IMR-90 (cell line): Measurements from ENCODE around the gene PRPF40B. TPM values are rescaled to one million over a fixed set of nuclear protein-coding genes. Genes with fewer than 3 reads are reported as not detected.

Source experiments
- MXI1 ChIP-seq: IDR thresholded peaks from 2 replicates; pipeline ENCODE4 v1.6.1; 2012; ENCODE audit warnings: low read depth, mild to moderate bottlenecking, low read length, moderate library complexity, borderline replicate concordance
- NFE2L2 ChIP-seq: fragments of 150-350 bp; IDR thresholded peaks from 2 replicates; pipeline ENCODE4 v1.6.1; 2016; ENCODE audit warnings: low read depth, mild to moderate bottlenecking, low read length
- SMC3 ChIP-seq: fragments of 150-350 bp; IDR thresholded peaks from 2 replicates; pipeline ENCODE4 v1.6.1; 2016; ENCODE audit warnings: low read depth, mild to moderate bottlenecking, antibody characterized with exemption, low read length, moderate library complexity
- polyA plus RNA-seq, 3 experiments: library from polyadenylated mRNA; depleted of rRNA; stranded (reverse); fragments of >200 nt; gene quantifications; 2 replicates each; pipeline ENCODE4 v1.2.3, GENCODE V29; 2012; ENCODE audit warnings: low replicate concordance in 1 of 3
- total RNA-seq: library from RNA; depleted of rRNA; stranded (reverse); fragments of >200 nt; gene quantifications from 2 replicates; pipeline ENCODE4 v1.2.3, GENCODE V29; 2012
- TF ChIP-seq, protein P1 (sequence below): fragments of 150-350 bp; IDR thresholded peaks from 2 replicates; pipeline ENCODE4 v1.6.1; 2016; ENCODE audit warnings: low read depth, mild to moderate bottlenecking, low read length, moderate library complexity, borderline replicate concordance

PRPF40B gene
- total and polyA plus RNA-seq, 2 of the 4 experiments (the other 2 are of a cell fraction): 5.0 to 11.8 TPM

DNA sequence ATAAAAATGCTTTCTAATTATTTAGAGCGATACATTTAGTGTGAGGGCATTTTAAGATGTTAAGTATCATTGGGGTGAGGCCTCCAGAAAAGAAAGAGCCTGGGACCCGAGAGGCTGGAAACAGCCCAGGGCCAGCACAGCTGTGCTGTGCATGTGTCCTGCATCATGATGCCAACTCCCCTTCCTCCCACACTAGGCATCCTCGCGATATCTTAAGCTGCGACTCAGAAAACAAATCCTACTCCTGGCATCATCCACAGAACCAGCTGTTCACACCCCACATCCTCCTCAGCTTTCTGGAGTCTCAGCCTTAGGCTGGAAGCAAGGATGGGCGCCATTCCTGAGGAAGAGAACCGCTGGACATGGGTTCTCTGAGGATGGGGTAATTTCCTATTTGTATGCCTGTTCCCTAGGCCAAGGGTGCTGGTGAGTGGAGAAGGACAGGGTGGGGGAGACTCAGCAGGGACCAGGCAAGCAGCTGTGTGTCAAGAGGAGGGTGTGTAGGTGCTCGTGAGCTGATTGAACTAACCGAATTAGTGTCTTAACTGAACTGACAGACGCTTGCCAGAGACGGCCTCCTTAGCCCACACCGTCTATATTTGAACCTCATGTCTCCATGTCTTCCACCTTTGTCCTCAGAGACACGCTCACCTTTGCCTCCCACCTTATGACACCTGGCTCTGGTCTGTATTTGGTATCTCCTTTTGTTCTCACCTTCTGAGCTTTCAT is 39.8 kb upstream of the PRPF40B start (continued):
- TF ChIP-seq, protein P1, sequence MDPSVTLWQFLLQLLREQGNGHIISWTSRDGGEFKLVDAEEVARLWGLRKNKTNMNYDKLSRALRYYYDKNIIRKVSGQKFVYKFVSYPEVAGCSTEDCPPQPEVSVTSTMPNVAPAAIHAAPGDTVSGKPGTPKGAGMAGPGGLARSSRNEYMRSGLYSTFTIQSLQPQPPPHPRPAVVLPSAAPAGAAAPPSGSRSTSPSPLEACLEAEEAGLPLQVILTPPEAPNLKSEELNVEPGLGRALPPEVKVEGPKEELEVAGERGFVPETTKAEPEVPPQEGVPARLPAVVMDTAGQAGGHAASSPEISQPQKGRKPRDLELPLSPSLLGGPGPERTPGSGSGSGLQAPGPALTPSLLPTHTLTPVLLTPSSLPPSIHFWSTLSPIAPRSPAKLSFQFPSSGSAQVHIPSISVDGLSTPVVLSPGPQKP: no peak
- TF ChIP-seq NFE2L2 (no peak), SMC3 (no peak), MXI1 (no peak)
